ENCODE results near the gene HHATL.

Gene HHATL

GRCh38 chr3:42717306-42717705 is 14.7 kb upstream of the HHATL start:
- H3K9me2 ChIP-seq (ENCODE audit: low read depth, low read length), result no peaks in the 10 kb centered on the region
- H3K4me1 ChIP-seq (ENCODE audit: insufficient read depth, low read length, severe bottlenecking), result no peaks in the 10 kb centered on the region
- no peaks in the 10 kb centered on the region for H4K20me1 ChIP-seq (ENCODE audit: insufficient read depth, low read length)
- H3K9me3 ChIP-seq (ENCODE audit: low read length), result no peaks in the 10 kb centered on the region
- H3K79me2 ChIP-seq (ENCODE audit: insufficient read depth, low read length), result no peaks in the 10 kb centered on the region
- H3K9ac ChIP-seq (ENCODE audit: low read length), result no peak overlapping the region
- no peaks in the 10 kb centered on the region for H3F3A ChIP-seq (ENCODE audit: insufficient read depth, low read length)
- no peak overlapping the region for H3K27ac ChIP-seq (ENCODE audit: low read depth, low read length, poor library complexity, severe bottlenecking)
- no peaks in the 10 kb centered on the region for H3K27me3 ChIP-seq (ENCODE audit: insufficient read depth, low read length)
- no peak overlapping the region for H2AFZ ChIP-seq (ENCODE audit: low read length)
- H3K4me3 ChIP-seq (ENCODE audit: low read depth, low read length, poor library complexity, severe bottlenecking), result no peak overlapping the region
- H3K4me2 ChIP-seq (ENCODE audit: low read length), result no peak overlapping the region
- no peak for TF ChIP-seq CTCF (IDR thresholded peaks at IDR 0.05; ENCODE audit: low read length)
- no peak for TF ChIP-seq EZH2 (IDR thresholded peaks at IDR 0.05; ENCODE audit: borderline replicate concordance, low read length)
- no peaks in the 10 kb centered on the region for H3K36me3 ChIP-seq (ENCODE audit: insufficient read depth, low read length)

GRCh38 chr3:42714171-42714852 is 11.7 kb upstream of the HHATL start:
- Histone ChIP-seq H4K20me1 (ENCODE audit: insufficient read depth, low read length) (no peaks in the 10 kb centered on the region), H3K4me1 (ENCODE audit: insufficient read depth, low read length, severe bottlenecking) (no peaks in the 10 kb centered on the region), H3K27me3 (ENCODE audit: insufficient read depth, low read length) (no peaks in the 10 kb centered on the region), H3K9ac (ENCODE audit: low read length) (no peak overlapping the region), H3K36me3 (ENCODE audit: insufficient read depth, low read length) (no peaks in the 10 kb centered on the region), H3K4me3 (ENCODE audit: low read depth, low read length, poor library complexity, severe bottlenecking) (no peak overlapping the region), H3F3A (ENCODE audit: insufficient read depth, low read length) (no peaks in the 10 kb centered on the region), H3K79me2 (ENCODE audit: insufficient read depth, low read length) (no peaks in the 10 kb centered on the region), H3K27ac (ENCODE audit: low read depth, low read length, poor library complexity, severe bottlenecking) (no peak overlapping the region), H2AFZ (ENCODE audit: low read length) (no peak overlapping the region), H3K9me3 (ENCODE audit: low read length) (no peaks in the 10 kb centered on the region), H3K4me2 (ENCODE audit: low read length) (no peak overlapping the region), H3K9me2 (ENCODE audit: low read depth, low read length) (no peaks in the 10 kb centered on the region)
- TF ChIP-seq CTCF (IDR thresholded peaks at IDR 0.05; ENCODE audit: low read length), result no peak
- no peak for TF ChIP-seq EZH2 (IDR thresholded peaks at IDR 0.05; ENCODE audit: borderline replicate concordance, low read length)

GRCh38 chr3:42713747-42714146 is 11.1 kb upstream of the HHATL start:
- Histone ChIP-seq H3K4me3 (ENCODE audit: low read depth, low read length, poor library complexity, severe bottlenecking) (no peak overlapping the region), H3K9me2 (ENCODE audit: low read depth, low read length) (no peaks in the 10 kb centered on the region), H3K4me1 (ENCODE audit: insufficient read depth, low read length, severe bottlenecking) (no peaks in the 10 kb centered on the region), H3K27me3 (ENCODE audit: insufficient read depth, low read length) (no peaks in the 10 kb centered on the region), H3K36me3 (ENCODE audit: insufficient read depth, low read length) (no peaks in the 10 kb centered on the region), H2AFZ (ENCODE audit: low read length) (no peak overlapping the region), H3K4me2 (ENCODE audit: low read length) (no peak overlapping the region), H4K20me1 (ENCODE audit: insufficient read depth, low read length) (no peaks in the 10 kb centered on the region), H3K27ac (ENCODE audit: low read depth, low read length, poor library complexity, severe bottlenecking) (no peak overlapping the region), H3F3A (ENCODE audit: insufficient read depth, low read length) (no peaks in the 10 kb centered on the region), H3K9me3 (ENCODE audit: low read length) (no peaks in the 10 kb centered on the region), H3K79me2 (ENCODE audit: insufficient read depth, low read length) (no peaks in the 10 kb centered on the region), H3K9ac (ENCODE audit: low read length) (no peak overlapping the region)
- TF ChIP-seq CTCF (IDR thresholded peaks at IDR 0.05; ENCODE audit: low read length) (no peak), EZH2 (IDR thresholded peaks at IDR 0.05; ENCODE audit: borderline replicate concordance, low read length) (no peak)
